ENCODE results near the gene KRT72.

- TF ChIP-seq EZH2 (IDR thresholded peaks at IDR 0.05; ENCODE audit: insufficient read depth, poor library complexity, severe bottlenecking) = no peak
- TF ChIP-seq EZH2phosphoT487 (IDR thresholded peaks at IDR 0.05; ENCODE audit: insufficient read depth, low read depth) = no peak
These were observed 17.0 kb downstream of the KRT72 start for GRCh38 chr12:52584156-52584682.
